Body of pancreas (tissue), 4 donors: ENCODE measurements around the gene OPA3. TPM values are rescaled to one million over a fixed set of nuclear protein-coding genes. Genes with fewer than 3 reads are reported as not detected.

Source experiments
- ATAC-seq: fragments of 150-250 bp; one replicate; pipeline ENCODE4 v1.9.1; 2016
- DNase-seq, 4 donors: peaks; one replicate each; pipeline ENCODE4 v3.0.0-alpha.2; 2019
- H3K27ac ChIP-seq, 4 donors: fragments of 200-600 bp; sonication (generic); 1 replicate in 3 of 4; 2 replicates in 1 of 4; pipeline versions ENCODE4 v1.5.1 to v1.6.1; 2016 to 2019; ENCODE audit warnings: mild to moderate bottlenecking in 1 of 4, mixed read lengths in 1 of 4, moderate library complexity in 1 of 4
- H3K27me3 ChIP-seq, 2 donors: fragments of 200-600 bp; sonication (generic); one replicate each; pipeline ENCODE4 v1.6.0; 2016; ENCODE audit warnings: mild to moderate bottlenecking in 1 of 2
- H3K36me3 ChIP-seq, 2 donors: fragments of 200-600 bp; sonication (generic); replicated peaks in 1 of 2; 2 replicates each; pipeline ENCODE4 v1.5.1; 2016; ENCODE audit warnings: low read depth in 2 of 2; ENCODE audit not compliant: insufficient read depth in 1 of 2
- H3K4me1 ChIP-seq: fragments of 200-600 bp; sonication (generic); one replicate; pipeline ENCODE4 v1.6.0; 2016
- H3K4me3 ChIP-seq, 2 donors: fragments of 200-600 bp; sonication (generic); 1 replicate in 1 of 2; 2 replicates in 1 of 2; pipeline ENCODE4 v1.5.1; 2016 to 2019
- H3K9me3 ChIP-seq, 3 donors: fragments of 200-600 bp; sonication (generic); 1 replicate in 2 of 3; 2 replicates in 1 of 3; pipeline ENCODE4 v1.5.1; 2016
- CTCF ChIP-seq, 7 experiments: fragments of 450-650 bp in 4 of 7; fragments of 200-600 bp in 3 of 7; sonication (generic) in 3 of 7; IDR thresholded peaks; one replicate each; pipeline ENCODE4 v1.5.1; 2016 to 2019; ENCODE audit warnings: antibody characterized with exemption in 7 of 7
- POLR2A ChIP-seq, 3 donors: fragments of 450-650 bp; IDR thresholded peaks; one replicate each; pipeline ENCODE4 v1.6.1; 2016; ENCODE audit warnings: antibody characterized with exemption in 3 of 3, mild to moderate bottlenecking in 2 of 3
- WGBS, 2 donors: methylation state at CpG; one replicate each; pipeline ENCODE4 v1.1.5; 2017; 5-methylcytosine and 5-hydroxymethylcytosine counted together
- intact Hi-C: fragments of 100-400 bp; cut with DNase I; formaldehyde crosslinking; loops from one replicate; pipeline ENCODE4 v1.15.1; 2023
- total RNA-seq, 2 donors: library from RNA; depleted of rRNA; stranded (reverse); fragments of >200 nt; gene quantifications; one replicate each; pipeline ENCODE4 v1.1.0, GENCODE V29; 2016

Gene OPA3
- total RNA-seq, 2 donors from 2014 or later: 4.2 to 22.7 TPM

GRCh38 chr19:45599286-45599685 is 14.7 kb upstream of the OPA3 start:
- intact Hi-C loops: no loop called here

GRCh38 chr19:45598267-45599001 is 13.8 kb upstream of the OPA3 start:
- Histone ChIP-seq H3K36me3 (no peaks in the 10 kb centered on the region), H3K27ac (peak overlapping the region in 1 of 4 donors; percentile 18), H3K27me3 (peaks cover 0 to 43% of the 10 kb centered on the region in 2 donors), H3K4me3 (no peak overlapping the region), H3K9me3 (no peaks in the 10 kb centered on the region), H3K4me1 (peaks cover 16% of the 10 kb centered on the region)
- WGBS, 2 donors: 5 to 6% methylated on average over 20 to 21 of the region's 22 CpGs
- DNase-seq (peak in 1 of 4 donors; percentile 15), ATAC-seq (peak; percentile 49)
- intact Hi-C loops: no loop called here
- TF ChIP-seq CTCF (IDR thresholded peaks at IDR 0.05): no peak
- no peak for TF ChIP-seq POLR2A (IDR thresholded peaks at IDR 0.05)

More at GRCh38 chr19:45599286-45599685, 14.7 kb upstream of the OPA3 start:
- TF ChIP-seq CTCF (IDR thresholded peaks at IDR 0.05) (no peak), POLR2A (IDR thresholded peaks at IDR 0.05) (no peak)
- Histone ChIP-seq H3K9me3 (no peaks in the 10 kb centered on the region), H3K4me3 (no peak overlapping the region), H3K27me3 (peaks cover 0 to 43% of the 10 kb centered on the region in 2 donors), H3K36me3 (no peaks in the 10 kb centered on the region), H3K4me1 (peaks cover 16% of the 10 kb centered on the region), H3K27ac (no peak overlapping the region)
- no peak for DNase-seq
- ATAC-seq: no peak
- WGBS, 2 donors: 7 to 16% methylated on average over 6 to 13 of the region's 13 CpGs

- Histone ChIP-seq H3K4me3 (no peak overlapping the region), H3K36me3 (no peaks in the 10 kb centered on the region), H3K27me3 (peaks cover 0 to 42% of the 10 kb centered on the region in 2 donors), H3K4me1 (peaks cover 16% of the 10 kb centered on the region), H3K9me3 (no peaks in the 10 kb centered on the region), H3K27ac (peak overlapping the region in 1 of 4 donors; percentile 18)
- no peak for DNase-seq
- WGBS, 2 donors: 25 to 32% methylated on average over 4 to 5 of the region's 5 CpGs
- no peak for ATAC-seq
- intact Hi-C loops: no loop called here
- TF ChIP-seq POLR2A (IDR thresholded peaks at IDR 0.05) (no peak), CTCF (IDR thresholded peaks at IDR 0.05) (no peak)
These were observed 13.0 kb upstream of the OPA3 start for GRCh38 chr19:45597425-45598111.

GRCh38 chr19:45595814-45596213 is 11.2 kb upstream of the OPA3 start:
- Histone ChIP-seq H3K4me1 (peaks cover 9% of the 10 kb centered on the region), H3K4me3 (no peak overlapping the region), H3K9me3 (no peaks in the 10 kb centered on the region), H3K27ac (no peak overlapping the region), H3K27me3 (peaks cover 0 to 24% of the 10 kb centered on the region in 2 donors), H3K36me3 (no peaks in the 10 kb centered on the region)
- intact Hi-C loops: no loop called here
- ATAC-seq: no peak
- WGBS, 2 donors: 32 to 34% methylated on average over 6 of the region's 6 CpGs
- TF ChIP-seq CTCF (IDR thresholded peaks at IDR 0.05) (no peak), POLR2A (IDR thresholded peaks at IDR 0.05) (no peak)
- no peak for DNase-seq
